ENCODE data around the gene C1QB.

Gene C1QB

GRCh38 chr1:22681556-22682276 is 28.7 kb downstream of the C1QB start:
- H3K27ac ChIP-seq (ENCODE audit: poor library complexity, severe bottlenecking), result no peak overlapping the region
- no peak for TF ChIP-seq CTCF (IDR thresholded peaks at IDR 0.05; ENCODE audit: poor library complexity, severe bottlenecking)
- ATAC-seq (ENCODE audit: low read depth), result no peak
- no peaks in the 10 kb centered on the region for H3K27me3 ChIP-seq (ENCODE audit: insufficient read depth, poor library complexity, severe bottlenecking)
- no peaks in the 10 kb centered on the region for H3K36me3 ChIP-seq (ENCODE audit: low read depth)
- DNase-seq (ENCODE audit: low spot score), result no peak
- no peak overlapping the region for H3K4me3 ChIP-seq (ENCODE audit: severe bottlenecking)
- no peaks in the 10 kb centered on the region for H3K4me1 ChIP-seq (ENCODE audit: insufficient read depth, poor library complexity, severe bottlenecking)
- no peaks in the 10 kb centered on the region for H3K9me3 ChIP-seq (ENCODE audit: severe bottlenecking)

- H3K36me3 ChIP-seq (ENCODE audit: low read depth), result no peaks in the 10 kb centered on the region
- no peaks in the 10 kb centered on the region for H3K9me3 ChIP-seq (ENCODE audit: severe bottlenecking)
- no peaks in the 10 kb centered on the region for H3K27me3 ChIP-seq (ENCODE audit: insufficient read depth, poor library complexity, severe bottlenecking)
- H3K4me1 ChIP-seq (ENCODE audit: insufficient read depth, poor library complexity, severe bottlenecking), result no peaks in the 10 kb centered on the region
- H3K4me3 ChIP-seq (ENCODE audit: severe bottlenecking), result no peak overlapping the region
- no peak for TF ChIP-seq CTCF (IDR thresholded peaks at IDR 0.05; ENCODE audit: poor library complexity, severe bottlenecking)
- ATAC-seq (ENCODE audit: low read depth) (no peak), DNase-seq (ENCODE audit: low spot score) (no peak)
- no peak overlapping the region for H3K27ac ChIP-seq (ENCODE audit: poor library complexity, severe bottlenecking)
Measured at GRCh38 chr1:22683547-22683946, 30.5 kb downstream of the C1QB start.

GRCh38 chr1:22685591-22686059 is 32.6 kb downstream of the C1QB start:
- DNase-seq (ENCODE audit: low spot score), result no peak
- Histone ChIP-seq H3K9me3 (ENCODE audit: severe bottlenecking) (no peaks in the 10 kb centered on the region), H3K4me3 (ENCODE audit: severe bottlenecking) (no peak overlapping the region), H3K4me1 (ENCODE audit: insufficient read depth, poor library complexity, severe bottlenecking) (peaks cover 10% of the 10 kb centered on the region), H3K36me3 (ENCODE audit: low read depth) (no peaks in the 10 kb centered on the region), H3K27me3 (ENCODE audit: insufficient read depth, poor library complexity, severe bottlenecking) (no peaks in the 10 kb centered on the region), H3K27ac (ENCODE audit: poor library complexity, severe bottlenecking) (no peak overlapping the region)
- TF ChIP-seq CTCF (IDR thresholded peaks at IDR 0.05; ENCODE audit: poor library complexity, severe bottlenecking), result no peak
- no peak for ATAC-seq (ENCODE audit: low read depth)

GRCh38 chr1:22687191-22687590 is 34.2 kb downstream of the C1QB start:
- no peak for TF ChIP-seq CTCF (IDR thresholded peaks at IDR 0.05; ENCODE audit: poor library complexity, severe bottlenecking)
- Histone ChIP-seq H3K9me3 (ENCODE audit: severe bottlenecking) (no peaks in the 10 kb centered on the region), H3K27ac (ENCODE audit: poor library complexity, severe bottlenecking) (no peak overlapping the region), H3K4me3 (ENCODE audit: severe bottlenecking) (no peak overlapping the region), H3K36me3 (ENCODE audit: low read depth) (no peaks in the 10 kb centered on the region), H3K4me1 (ENCODE audit: insufficient read depth, poor library complexity, severe bottlenecking) (peaks cover 10% of the 10 kb centered on the region), H3K27me3 (ENCODE audit: insufficient read depth, poor library complexity, severe bottlenecking) (no peaks in the 10 kb centered on the region)
- ATAC-seq (ENCODE audit: low read depth) (no peak), DNase-seq (ENCODE audit: low spot score) (no peak)

- H3K4me1 ChIP-seq (ENCODE audit: insufficient read depth, poor library complexity, severe bottlenecking), result peaks cover 10% of the 10 kb centered on the region
- no peak for TF ChIP-seq CTCF (IDR thresholded peaks at IDR 0.05; ENCODE audit: poor library complexity, severe bottlenecking)
- no peak overlapping the region for H3K4me3 ChIP-seq (ENCODE audit: severe bottlenecking)
- no peak overlapping the region for H3K27ac ChIP-seq (ENCODE audit: poor library complexity, severe bottlenecking)
- ATAC-seq (ENCODE audit: low read depth), result no peak
- no peaks in the 10 kb centered on the region for H3K27me3 ChIP-seq (ENCODE audit: insufficient read depth, poor library complexity, severe bottlenecking)
- no peak for DNase-seq (ENCODE audit: low spot score)
- H3K9me3 ChIP-seq (ENCODE audit: severe bottlenecking), result no peaks in the 10 kb centered on the region
- no peaks in the 10 kb centered on the region for H3K36me3 ChIP-seq (ENCODE audit: low read depth)
Measured at GRCh38 chr1:22688466-22688865, 35.4 kb downstream of the C1QB start.
